HG02943 (cell line): Measurements from ENCODE around the gene ZMAT1.
A peak's percentile ranks its signal among the peaks of the same experiment; 100 is the strongest.
"Not testable (repeated sequence)": the region's sequence is repeated elsewhere in the genome, so short reads cannot be mapped to it uniquely, and the experiment has no call there.

Experiments used
- ATAC-seq: cut with Tn5 transposase; IDR thresholded peaks from one replicate; pipeline ENCODE4 v1.9.1; 2021; ENCODE audit warnings: mild to moderate bottlenecking, low read depth, moderate library complexity; ENCODE audit not compliant: unreplicated experiment

Gene ZMAT1

DNA sequence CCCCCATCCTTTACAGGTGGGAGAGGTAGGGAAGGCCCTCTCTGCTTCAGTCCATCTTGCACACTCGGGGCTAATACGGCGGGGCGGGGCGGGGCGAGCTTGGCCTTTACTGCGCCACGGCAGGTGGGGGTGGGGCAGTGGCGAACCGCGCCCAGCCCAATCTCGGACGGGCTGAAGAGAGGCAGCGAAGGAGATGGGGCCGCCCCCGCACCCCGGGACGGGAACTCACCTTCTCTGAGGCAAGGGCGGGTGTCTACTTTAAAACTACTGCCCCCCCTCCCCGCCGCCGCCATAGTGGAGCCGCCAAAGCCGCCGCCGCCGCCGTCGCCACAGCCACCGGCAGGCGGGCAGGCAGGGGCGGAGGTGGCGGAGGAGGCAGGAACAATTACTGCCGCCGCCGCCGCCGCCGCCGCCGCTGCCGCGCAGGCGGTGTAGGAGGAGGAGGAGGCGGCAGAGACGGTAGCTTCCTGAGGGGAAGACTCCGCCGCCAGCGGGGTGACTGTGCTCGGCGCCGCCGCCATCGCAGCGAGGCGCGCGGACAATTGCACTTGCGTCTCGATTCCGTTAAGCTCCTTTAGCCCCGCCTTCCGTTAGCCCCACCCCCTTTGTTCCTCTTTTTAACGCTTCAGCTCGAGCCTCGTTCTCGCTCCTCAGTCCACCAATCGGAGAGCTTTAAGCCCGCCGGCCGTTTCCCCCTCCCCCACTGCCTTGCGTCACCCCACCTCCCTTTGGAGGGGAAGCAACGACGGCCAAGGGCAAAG, at the start of gene ZMAT1:
ZMAT1 (minus strand) TSS at position 540 of the 761 bp plus-strand sequence; CDS start at position 521, 19 bp downstream.
- ATAC-seq = peak; percentile 84

DNA sequence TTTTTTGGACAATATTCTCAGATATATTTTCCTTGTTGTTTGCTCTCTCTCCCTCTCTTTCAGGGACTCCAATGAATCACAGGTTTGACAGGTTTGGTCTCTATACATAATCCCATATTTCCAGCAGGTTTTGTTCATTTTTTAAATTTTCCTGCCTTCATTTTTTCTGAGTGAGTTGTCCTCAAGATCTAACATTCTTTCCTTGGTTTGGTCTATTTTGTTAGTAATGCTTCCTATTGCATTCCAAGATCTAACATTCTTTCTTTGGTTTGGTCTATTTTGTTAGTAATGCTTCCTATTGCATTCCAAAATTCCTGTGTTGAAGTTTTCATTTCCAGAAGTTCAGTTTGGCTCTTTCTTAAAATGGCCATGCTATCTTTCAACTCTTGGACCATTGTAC, 45.3 kb upstream of the ZMAT1 start:
- ATAC-seq = no peak

DNA sequence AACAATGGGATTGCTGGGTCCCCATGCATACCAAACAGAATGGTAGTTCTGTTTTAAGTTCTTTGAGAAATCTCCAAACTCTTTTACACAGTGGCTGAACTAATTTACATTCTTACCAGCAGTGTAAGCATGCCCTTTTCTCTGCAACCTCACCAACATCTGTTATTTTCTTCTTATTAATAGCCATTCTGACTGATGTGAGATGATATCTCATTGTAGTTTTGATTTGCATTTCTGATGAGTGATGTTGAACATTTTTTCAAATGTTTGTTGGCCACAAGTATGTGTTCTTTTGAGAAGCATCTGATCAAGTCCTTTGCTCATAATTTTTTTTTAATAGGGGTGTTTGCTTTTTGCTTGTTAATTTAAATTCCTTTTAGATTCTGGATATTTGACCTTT, 41.2 kb upstream of the ZMAT1 start:
- ATAC-seq = no peak

DNA sequence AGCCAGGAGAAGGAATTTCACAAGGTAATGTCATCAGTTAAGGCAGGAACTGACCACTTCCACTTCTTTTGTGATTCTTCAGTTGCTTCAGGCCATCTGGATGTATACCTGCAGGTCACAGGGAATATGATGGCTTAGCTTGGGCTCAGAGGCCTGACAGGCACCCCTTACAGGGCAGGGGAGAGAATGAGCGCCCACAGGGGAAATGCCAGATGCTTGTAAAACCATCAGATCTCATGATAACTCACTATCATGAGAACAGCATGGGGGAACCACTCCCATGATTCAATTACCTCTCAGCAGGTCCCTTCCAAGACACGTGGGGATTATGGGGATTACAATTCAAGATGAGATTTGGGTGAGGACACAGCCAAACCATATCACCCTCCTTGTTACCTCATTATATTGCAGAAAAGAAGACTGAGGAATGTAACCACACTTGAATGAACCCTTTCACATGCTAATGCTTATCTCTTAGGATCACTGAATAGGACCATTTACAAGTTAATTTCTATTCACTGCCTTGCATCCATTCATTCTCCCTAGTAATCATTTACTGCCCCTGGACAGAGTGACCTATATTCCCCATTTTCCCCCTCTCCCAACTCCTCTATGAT, 33.2 kb upstream of the ZMAT1 start:
- ATAC-seq = not testable (repeated sequence)

DNA sequence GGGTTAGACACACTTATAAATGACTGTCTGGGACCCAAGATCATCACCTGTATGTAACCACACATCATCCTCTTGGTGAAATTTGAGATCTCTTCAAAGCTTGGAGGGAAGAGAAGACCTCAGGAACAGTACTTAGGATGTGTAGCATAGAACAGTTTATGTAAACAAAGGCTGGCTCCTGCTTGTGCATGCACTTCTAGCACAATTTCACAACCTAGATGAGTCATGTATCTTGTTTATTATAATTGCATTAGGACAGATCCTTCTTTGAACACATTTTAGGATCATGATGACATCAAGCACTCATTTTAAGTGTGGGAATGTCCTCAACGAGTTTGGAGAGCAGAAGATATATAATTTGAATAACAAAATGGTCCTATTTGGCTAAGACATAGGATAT, 26.3 kb upstream of the ZMAT1 start:
- no peak for ATAC-seq

DNA sequence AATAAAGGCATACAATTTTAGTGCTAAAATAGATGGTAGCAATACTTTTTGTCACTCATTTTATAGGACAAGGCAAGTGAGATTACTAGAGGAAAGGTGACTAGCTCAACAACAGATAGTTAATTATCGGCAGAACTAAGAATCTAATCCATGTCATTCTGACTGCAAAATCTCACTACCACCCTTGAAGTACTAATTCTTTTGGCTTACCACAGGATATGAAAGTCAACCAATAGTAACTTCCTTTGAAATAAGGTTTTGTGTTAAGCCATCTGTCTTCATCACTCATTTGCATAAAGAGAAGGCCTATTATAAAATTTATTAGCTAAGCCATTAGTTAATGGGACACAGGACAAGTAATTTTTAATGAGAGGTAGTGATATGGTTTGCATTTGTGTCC, 25.3 kb upstream of the ZMAT1 start:
- ATAC-seq = peak; percentile 53

DNA sequence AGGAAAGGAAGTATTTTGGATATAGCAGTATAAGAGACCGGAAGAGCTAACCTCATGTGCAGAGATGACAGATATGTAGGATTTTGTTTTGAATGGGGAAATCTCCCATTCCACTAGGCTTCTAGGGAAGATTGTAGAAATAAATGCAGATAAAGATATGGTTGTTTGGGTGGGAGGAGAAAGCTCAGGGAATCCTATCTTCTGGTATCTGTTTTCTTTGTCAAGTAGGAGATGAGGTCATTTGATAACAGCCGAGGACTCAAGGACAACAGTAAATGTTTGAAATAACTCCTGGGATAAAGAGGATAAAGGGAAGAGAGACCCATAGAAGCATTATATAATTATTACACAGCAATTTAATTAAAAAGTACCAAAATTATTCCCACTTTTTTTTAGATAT, 24.7 kb upstream of the ZMAT1 start:
- ATAC-seq = no peak

DNA sequence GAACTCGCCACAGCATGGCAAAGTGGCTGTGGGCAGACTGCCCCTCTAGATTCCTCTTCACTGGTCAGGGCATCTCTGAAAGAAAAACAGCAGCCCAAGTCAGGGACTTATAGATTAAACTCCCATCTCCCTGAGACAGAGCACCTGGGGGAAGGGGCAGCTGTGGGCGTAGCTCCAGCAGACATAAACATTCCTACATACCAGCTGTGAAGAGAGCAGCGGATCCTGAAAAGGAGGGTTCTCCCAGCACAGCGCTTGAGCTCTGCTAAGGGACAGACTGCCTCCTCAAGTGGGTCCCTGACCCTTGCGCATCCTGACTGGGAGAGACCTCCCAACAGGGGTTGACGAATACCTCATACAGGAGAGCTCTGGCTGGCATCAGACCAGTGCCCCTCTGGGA, 18.8 kb upstream of the ZMAT1 start:
- no peak for ATAC-seq

DNA sequence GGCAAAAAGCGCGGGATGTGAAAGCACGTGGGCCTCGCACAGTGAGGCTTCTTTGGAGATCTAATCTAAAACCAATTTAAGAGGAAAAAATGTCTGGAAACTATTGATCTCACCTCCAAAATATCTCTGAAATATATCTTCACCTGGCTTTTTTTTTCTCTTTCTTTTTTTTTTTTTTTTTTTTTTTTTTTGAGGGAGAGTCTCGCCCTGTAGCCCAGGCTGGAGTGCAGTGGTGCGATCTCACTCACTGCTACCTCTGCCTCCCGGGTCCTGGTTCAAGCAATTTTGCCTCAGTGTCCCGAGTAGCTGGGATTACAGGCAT, 383 bp upstream of the ZMAT1 start:
- ATAC-seq = no peak

DNA sequence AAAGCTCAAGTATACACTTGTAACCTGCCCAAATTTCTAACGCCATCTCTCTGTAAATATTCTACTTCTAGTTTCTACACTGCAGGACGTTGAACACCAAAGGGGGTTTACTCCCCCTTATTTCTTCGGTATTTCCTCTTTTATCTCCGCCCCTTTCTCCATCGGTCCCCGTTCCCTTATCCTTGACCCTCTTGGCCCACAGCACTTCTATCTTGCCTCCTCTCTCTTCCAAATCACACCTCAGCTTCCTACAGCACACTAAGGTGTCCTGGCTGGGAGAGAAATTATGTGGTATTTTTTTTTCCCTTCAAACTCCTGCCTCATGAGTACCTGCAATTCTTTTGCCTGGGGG, 715 bp downstream of the ZMAT1 start:
- no peak for ATAC-seq

DNA sequence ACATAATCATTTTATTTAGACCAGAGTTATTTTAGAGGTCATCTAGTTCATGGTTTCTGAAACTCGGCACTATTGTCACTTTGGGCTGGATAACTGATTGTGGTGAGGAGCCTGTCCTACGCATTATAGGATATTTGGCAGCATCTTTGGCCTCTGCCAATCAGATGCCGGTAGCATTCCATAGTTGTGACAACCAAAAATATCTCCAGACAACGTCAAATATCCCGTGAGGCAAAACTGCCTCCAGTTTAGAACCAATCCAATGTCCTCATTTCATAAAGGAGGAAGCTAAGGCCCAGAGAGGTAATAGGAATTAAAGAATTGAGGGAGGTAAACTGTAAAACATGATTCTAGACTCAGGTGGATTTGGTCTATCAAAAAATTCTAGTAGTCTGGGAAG, 6.1 kb downstream of the ZMAT1 start:
- no peak for ATAC-seq

DNA sequence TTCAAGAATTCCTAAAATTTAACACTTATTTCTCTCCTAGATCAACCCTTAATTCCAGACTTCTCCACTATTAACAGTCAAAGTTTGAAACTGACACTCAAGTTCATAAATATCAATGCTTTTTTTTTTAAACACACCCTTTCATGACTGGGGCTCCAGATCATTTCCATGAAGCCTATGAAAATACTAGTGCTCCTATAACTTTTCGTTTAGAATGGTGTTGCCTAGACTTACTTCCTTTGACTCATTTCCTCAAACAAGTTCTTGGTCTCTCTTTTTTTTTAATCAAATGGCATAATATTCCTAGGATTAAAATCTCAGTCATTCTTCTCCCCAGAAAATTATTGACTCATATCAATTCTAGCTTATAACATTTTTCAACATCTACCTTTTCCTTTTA, 13.1 kb downstream of the ZMAT1 start:
- ATAC-seq = no peak

DNA sequence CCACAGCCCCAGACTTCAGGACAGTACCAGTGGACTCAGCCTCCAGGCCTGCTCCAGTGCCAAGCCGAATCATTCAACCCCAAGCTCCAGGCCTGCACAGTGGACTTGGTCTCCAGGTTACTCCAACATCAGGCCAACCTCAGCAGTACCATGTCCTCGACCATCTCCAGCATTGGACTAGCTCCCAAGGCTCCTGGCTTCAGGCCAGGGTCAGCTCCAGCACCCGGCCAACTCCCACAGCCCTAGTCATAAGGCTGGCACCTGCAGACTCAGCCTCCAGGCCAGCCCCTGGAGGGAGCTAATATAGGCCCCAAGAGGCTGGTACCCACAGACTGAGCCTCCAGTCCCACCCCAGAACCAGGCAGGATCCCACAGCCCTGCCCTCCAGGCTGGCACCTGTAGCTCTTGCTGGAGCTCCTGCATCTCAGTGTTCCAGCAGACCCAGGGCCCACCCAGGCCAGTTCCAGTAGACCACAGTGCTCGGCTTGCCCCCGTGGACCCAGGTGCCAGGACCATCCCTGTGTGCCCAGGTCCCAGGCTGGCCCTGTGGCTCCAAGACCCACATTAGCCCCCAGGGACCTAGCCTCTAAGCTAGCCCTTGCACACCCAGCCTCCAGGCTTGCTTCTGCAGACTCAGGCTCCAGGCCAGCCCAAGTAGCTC, 25.6 kb downstream of the ZMAT1 start:
- ATAC-seq = no peak

DNA sequence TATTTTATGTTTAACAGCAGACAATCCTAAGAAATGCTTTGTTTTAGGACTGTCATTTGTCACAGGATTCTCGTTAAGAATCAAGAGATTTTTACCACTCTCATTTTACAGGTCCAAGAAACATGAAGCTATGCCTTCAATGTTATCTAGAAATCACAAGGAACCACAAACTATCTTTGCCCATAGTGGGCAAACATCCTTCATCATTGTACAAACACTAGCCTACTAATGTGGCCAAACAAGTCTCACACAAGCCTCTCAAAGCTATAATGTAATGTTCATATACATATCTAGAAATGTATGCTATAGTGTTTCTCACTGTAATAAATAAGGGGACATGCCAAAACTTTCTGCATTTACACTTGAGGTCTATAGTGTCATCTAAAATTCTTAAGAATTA, 26.8 kb downstream of the ZMAT1 start:
- ATAC-seq = no peak
